VCaP (cell line): ENCODE results near the gene SAMD14.

Source experiments
- H3K27ac ChIP-seq: fragments of 450-650 bp; 2 replicates; pipeline ENCODE4 v1.5.1; 2017
- TF ChIP-seq, protein P1 (sequence below): fragments of 450-650 bp; conservative IDR thresholded peaks from 2 replicates; pipeline ENCODE4 v1.5.1; 2017; ENCODE audit warnings: mild to moderate bottlenecking, moderate library complexity

The SAMD14 gene

DNA sequence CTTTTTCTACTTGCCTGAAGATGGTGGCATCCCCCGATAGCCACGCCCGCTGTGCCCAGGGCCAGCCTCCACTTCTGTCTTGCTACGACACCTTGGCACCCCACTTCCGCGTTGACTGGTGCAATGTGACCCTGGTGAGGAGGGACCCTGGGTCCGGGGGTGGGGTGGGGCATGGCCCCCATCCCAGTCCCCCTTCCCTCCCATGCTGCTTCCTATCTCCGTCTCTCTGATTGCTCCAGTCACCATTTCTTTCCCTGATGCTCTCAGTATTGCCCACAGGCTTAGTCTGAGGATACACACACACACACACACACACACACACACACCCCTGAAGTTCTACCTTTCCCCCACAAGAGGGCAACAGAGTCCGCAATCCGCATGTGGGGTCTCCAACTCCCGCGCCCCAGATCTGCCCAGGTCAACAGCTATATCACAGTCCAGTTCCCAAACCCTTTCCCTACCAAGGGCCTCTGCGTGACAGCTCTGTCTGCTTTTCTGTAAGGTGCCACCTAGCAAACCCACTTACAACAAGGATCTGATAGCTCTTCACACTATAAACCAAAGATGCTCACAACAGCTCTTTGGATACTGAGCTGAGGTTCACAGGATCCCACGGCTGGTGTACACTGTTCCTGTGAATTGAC lies 39.3 kb upstream of the SAMD14 start:
- TF ChIP-seq, protein P1, sequence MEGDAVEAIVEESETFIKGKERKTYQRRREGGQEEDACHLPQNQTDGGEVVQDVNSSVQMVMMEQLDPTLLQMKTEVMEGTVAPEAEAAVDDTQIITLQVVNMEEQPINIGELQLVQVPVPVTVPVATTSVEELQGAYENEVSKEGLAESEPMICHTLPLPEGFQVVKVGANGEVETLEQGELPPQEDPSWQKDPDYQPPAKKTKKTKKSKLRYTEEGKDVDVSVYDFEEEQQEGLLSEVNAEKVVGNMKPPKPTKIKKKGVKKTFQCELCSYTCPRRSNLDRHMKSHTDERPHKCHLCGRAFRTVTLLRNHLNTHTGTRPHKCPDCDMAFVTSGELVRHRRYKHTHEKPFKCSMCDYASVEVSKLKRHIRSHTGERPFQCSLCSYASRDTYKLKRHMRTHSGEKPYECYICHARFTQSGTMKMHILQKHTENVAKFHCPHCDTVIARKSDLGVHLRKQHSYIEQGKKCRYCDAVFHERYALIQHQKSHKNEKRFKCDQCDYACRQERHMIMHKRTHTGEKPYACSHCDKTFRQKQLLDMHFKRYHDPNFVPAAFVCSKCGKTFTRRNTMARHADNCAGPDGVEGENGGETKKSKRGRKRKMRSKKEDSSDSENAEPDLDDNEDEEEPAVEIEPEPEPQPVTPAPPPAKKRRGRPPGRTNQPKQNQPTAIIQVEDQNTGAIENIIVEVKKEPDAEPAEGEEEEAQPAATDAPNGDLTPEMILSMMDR, result peak; percentile 88
- no peak overlapping the region for H3K27ac ChIP-seq

DNA sequence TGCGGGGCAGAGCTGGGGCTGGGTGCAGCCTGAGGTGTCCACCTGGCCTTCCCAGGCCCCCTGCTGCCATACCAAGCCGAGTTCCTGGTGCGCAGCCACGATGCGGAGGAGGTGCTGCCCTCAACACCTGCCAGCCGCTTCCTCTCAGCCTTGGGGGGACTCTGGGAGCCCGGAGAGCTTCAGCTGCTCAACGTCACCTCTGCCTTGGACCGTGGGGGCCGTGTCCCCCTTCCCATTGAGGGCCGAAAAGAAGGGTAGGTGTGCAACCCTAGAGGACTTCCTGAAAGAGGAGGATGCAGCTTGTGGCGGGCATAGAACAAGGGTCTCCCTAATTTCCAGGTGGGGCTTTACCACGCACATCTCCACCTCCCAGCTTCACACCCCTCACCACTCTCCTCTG lies 38.4 kb upstream of the SAMD14 start:
- H3K27ac ChIP-seq, result no peak overlapping the region
- TF ChIP-seq, protein P1, result no peak

DNA sequence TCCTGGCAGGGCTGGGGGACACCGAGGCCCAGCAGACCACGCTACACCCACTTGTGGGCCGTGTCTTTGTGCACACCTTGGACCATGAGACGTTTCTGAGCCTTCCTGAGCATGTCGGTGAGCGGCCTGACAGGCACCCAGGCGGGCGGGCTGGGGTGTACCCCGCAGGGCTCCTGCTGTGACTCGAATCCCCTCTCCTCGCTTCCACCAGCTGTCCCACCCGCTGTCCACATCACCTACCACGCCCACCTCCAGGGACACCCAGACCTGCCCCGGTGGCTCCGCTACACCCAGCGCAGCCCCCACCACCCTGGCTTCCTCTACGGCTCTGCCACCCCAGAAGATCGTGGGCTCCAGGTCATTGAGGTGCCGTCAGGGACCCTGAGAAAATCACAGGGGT lies 37.4 kb upstream of the SAMD14 start:
- H3K27ac ChIP-seq, result no peak overlapping the region
- TF ChIP-seq, protein P1, result no peak

DNA sequence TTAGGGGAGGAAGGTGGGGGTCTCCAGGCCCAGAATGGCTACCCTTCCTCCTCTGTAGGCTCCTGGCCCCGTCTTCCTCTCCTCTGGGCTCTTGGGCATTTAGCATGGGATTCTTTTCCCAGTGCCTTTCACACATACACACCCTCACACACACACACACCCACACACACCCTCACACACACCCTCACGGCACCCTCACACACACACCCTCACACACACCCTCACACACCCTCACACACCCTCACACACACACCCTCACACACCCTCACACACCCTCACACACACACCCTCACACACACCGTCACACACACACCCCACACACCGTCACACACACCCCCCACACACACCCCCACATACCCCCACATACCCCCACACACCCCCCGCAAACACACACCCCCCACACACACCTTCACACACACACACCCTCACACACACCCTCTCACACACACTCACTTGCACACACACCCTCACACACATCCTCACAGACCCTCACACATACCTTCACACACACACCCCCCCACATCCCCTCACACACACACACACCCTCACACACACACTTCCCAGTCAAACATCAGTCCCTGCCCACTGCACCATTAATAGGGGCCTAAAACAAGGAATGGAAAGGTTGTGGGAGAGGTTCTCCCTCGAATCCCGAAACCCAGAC lies 36.7 kb upstream of the SAMD14 start:
- TF ChIP-seq, protein P1, result no peak
- H3K27ac ChIP-seq, result no peak overlapping the region

DNA sequence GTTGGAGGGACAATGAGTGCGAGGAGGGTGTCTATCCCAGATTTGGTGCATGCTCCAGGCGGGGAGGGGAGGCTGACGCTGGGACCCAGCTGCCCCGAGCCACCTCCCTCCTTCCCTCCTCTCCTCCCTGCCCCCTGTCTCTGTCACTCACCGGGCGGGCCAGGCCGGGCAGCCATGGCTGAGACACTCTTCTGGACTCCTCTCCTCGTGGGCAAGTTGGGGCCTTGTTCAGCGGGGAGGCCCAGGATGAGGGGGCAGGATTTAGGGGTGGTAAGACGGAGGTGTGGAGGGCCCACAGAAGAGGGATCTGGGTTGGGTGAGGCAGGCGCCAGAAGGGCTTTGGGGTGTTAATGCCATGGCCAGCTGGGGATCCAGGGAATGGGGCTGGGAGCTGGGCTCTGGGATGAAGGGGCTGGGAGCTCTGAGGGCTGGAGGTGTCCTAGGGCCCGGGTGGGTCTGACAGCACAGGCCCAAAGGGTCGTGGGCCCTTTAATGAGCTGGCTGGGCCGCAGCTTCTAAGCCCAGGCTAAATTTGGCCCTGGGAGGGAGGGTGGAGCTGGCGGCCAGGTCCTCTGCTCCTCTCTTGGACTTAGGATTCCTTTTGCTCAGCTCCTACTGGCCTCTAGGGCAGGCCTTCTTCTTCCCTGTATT lies 36.0 kb upstream of the SAMD14 start, which contains the start of gene SGCA:
Gene SGCA, plus strand, starts transcription at position 139 of the 651 bp plus-strand sequence. Its CDS starts 36 bp downstream, at position 175.
- TF ChIP-seq, protein P1, result no peak
- no peak within 1 kb of the TSS for H3K27ac ChIP-seq

DNA sequence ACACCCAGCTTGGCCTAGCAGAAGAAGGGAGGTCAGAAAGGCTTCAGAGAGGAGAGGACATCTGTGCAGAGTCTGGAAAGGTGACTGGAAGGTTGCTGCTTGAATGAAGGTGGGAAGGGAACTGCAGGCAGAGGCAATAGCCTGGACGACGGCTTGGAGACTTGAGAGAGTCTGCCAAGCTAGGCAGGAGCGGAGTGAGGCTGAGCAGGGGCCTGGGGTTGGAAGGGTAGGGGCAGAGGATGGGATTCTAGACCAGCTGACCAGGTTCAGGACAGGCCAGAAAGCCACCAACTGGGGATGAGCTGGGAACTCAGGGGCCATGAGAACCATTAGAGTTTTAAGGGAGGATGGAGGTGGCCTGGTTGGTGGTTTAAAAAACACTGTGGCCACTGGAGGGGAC lies 35.5 kb upstream of the SAMD14 start:
- TF ChIP-seq, protein P1, result no peak
- H3K27ac ChIP-seq, result no peak overlapping the region

DNA sequence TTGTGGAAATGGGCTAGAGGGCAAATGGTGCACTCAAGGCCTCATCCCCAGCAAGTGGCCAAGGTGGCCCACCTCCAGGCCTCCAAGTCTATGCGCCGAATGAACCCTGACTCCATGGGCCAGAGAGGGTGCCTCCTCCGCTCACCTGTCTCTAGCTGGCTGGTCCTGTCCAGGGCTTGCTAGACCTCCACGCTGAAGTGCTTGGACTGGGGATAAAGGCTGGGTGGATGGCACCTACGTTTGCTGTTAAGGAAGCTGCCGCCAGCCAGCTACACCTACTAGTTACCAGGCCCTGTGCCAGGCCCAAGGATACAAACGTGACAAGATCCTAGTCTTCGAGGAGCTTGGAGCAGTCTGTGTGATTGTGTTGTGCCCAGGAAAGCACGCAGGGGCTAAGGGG lies 35.1 kb upstream of the SAMD14 start:
- TF ChIP-seq, protein P1, result no peak
- H3K27ac ChIP-seq, result no peak overlapping the region
